ENCODE results near the gene DST.

The DST gene

GRCh38 chr6:56434606-56435005 lies 208.1 kb downstream of the DST start:
- no peak for DNase-seq (ENCODE audit: low spot score)

GRCh38 chr6:56433119-56433518 lies 209.6 kb downstream of the DST start:
- DNase-seq (ENCODE audit: low spot score), result no peak

- no peak for DNase-seq (ENCODE audit: low spot score)
Measured at GRCh38 chr6:56432194-56432593, 210.5 kb downstream of the DST start.

GRCh38 chr6:56430629-56431600 lies 211.8 kb downstream of the DST start:
- DNase-seq (ENCODE audit: low spot score), result no peak

- no peak for DNase-seq (ENCODE audit: low spot score)
Measured at GRCh38 chr6:56424542-56425083, 218.1 kb downstream of the DST start.

- no peak for DNase-seq (ENCODE audit: low spot score)
Measured at GRCh38 chr6:56424064-56424463, 218.6 kb downstream of the DST start.

GRCh38 chr6:56420296-56420695 lies 222.4 kb downstream of the DST start:
- no peak for DNase-seq (ENCODE audit: low spot score)

- DNase-seq (ENCODE audit: low spot score), result no peak
Measured at GRCh38 chr6:56419191-56419590, 223.5 kb downstream of the DST start.

- no peak for DNase-seq (ENCODE audit: low spot score)
Measured at GRCh38 chr6:56417823-56418222, 224.9 kb downstream of the DST start.

GRCh38 chr6:56416247-56416646 lies 226.4 kb downstream of the DST start:
- DNase-seq (ENCODE audit: low spot score), result no peak

- DNase-seq (ENCODE audit: low spot score), result no peak
Measured at GRCh38 chr6:56408976-56409375, 233.7 kb downstream of the DST start.

Data from RKO (cell line).